SH-SY5Y (cell line): ENCODE data around the gene LYPD1.

Experiments
- GATA2 ChIP-seq: IDR thresholded peaks from 2 replicates; pipeline ENCODE4 v1.6.1; 2011; ENCODE audit warnings: mild to moderate bottlenecking, low read depth, low read length
- GATA3 ChIP-seq: IDR thresholded peaks from 2 replicates; pipeline ENCODE4 v1.6.1; 2011; ENCODE audit warnings: low read depth, mild to moderate bottlenecking, low read length, moderate library complexity

DNA sequence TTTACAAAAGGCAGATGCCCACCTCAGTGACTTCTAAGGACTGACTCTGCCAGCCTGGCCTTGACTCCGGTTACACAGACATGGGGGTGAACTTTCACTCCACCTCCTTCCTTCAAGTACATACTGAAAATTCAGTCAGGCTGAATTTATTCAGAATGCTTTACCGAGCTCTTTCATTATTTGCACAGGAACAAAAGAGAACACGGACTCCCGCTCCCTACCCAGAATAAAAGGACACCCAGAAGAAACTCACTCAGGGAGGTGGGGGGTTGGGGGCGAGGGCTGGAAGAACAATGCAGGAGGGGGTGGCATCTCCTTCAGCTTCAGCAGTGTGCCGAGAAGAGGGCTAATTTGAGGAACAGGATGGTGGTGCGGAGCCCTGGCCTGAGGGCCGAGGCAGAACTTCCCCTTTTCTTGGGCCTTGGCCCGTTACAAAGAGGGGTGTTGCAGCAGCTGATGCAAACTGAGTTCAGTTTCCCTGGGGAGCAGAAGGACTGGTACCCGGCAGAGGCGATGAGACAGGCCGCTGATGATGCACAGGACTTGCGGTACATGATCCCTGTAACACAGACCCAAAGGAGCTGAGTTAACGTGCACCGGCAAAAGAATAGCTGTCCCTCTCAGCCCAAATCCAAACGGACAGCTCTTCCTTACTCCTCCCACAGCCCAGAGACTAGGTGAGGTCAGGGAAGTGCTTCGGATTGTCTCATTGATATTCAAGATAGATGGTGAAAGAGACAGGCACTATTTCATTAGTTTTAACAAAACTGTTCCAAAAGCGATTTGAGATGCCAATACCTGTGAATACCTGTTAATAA, 24.1 kb downstream of the LYPD1 start:
- TF ChIP-seq GATA3 (no peak), GATA2 (no peak)
